Stimulated activated effector memory CD8-positive, alpha-beta T cell treated with anti-CD3 and anti-CD28 coated beads, Interleukin-12 subunit alpha, Interleukin-12 subunit beta, amount 100 ng/mL, for 72 hours (primary cell): ENCODE data around the gene ZNF562.
"Not testable (repeated sequence)": the region's sequence is repeated elsewhere in the genome, so short reads cannot be mapped to it uniquely, and the experiment has no call there.

Source experiments
- ATAC-seq: fragments of 150-1000 bp; cut with Tn5 transposase; 2 replicates; pipeline ENCODE4 v1.10.0; 2021
- DNase-seq, 2 donors: peaks; one replicate each; pipeline ENCODE4 v3.0.0; 2021 to 2022; ENCODE audit warnings: low spot score in 2 of 2
- H3K27ac Mint-ChIP-seq: one replicate; pipeline ENCODE4 v1.8.0; 2022; ENCODE audit warnings: mild to moderate bottlenecking, mixed read lengths
- H3K36me3 Mint-ChIP-seq: one replicate; pipeline ENCODE4 v1.8.0; 2022; ENCODE audit warnings: mild to moderate bottlenecking, mixed read lengths
- H3K4me1 Mint-ChIP-seq: one replicate; pipeline ENCODE4 v1.8.0; 2022; ENCODE audit warnings: mixed read lengths
- H3K4me3 Mint-ChIP-seq: one replicate; pipeline ENCODE4 v1.8.0; 2022; ENCODE audit warnings: mild to moderate bottlenecking, mixed read lengths
- H3K9me3 Mint-ChIP-seq: one replicate; pipeline ENCODE4 v1.8.0; 2022; ENCODE audit warnings: mixed read lengths

ZNF562 gene

GRCh38 chr19:9668544-9668943, 6.4 kb downstream of the ZNF562 start:
- Mint-ChIP-seq H3K4me3 (no peak overlapping the region), H3K27ac (no peak overlapping the region), H3K36me3 (peaks cover 86% of the 10 kb centered on the region), H3K9me3 (peaks cover 20% of the 10 kb centered on the region), H3K4me1 (peaks cover 48% of the 10 kb centered on the region)
- DNase-seq: no peak
- no peak for ATAC-seq

- no peak for ATAC-seq
- no peak for DNase-seq
- H3K36me3 Mint-ChIP-seq: peaks cover 86% of the 10 kb centered on the region
- no peak overlapping the region for H3K4me3 Mint-ChIP-seq
- H3K9me3 Mint-ChIP-seq: peaks cover 18% of the 10 kb centered on the region
- H3K4me1 Mint-ChIP-seq: peaks cover 50% of the 10 kb centered on the region
- no peak overlapping the region for H3K27ac Mint-ChIP-seq
These were observed 7.0 kb downstream of the ZNF562 start for GRCh38 chr19:9667898-9668297.

GRCh38 chr19:9658769-9659168, 16.1 kb downstream of the ZNF562 start:
- H3K4me1 Mint-ChIP-seq: peaks cover 5% of the 10 kb centered on the region
- no peak for DNase-seq
- no peaks in the 10 kb centered on the region for H3K9me3 Mint-ChIP-seq
- H3K36me3 Mint-ChIP-seq: peaks cover 79% of the 10 kb centered on the region
- H3K27ac Mint-ChIP-seq: no peak overlapping the region
- no peak overlapping the region for H3K4me3 Mint-ChIP-seq
- no peak for ATAC-seq

- H3K4me1 Mint-ChIP-seq, H3K9me3 Mint-ChIP-seq, ATAC-seq, H3K27ac Mint-ChIP-seq, DNase-seq, H3K4me3 Mint-ChIP-seq: not testable (repeated sequence)
- H3K36me3 Mint-ChIP-seq: peaks cover 99% of the 10 kb centered on the region
These were observed 21.8 kb downstream of the ZNF562 start for GRCh38 chr19:9653066-9653555.

GRCh38 chr19:9651464-9651863, 23.4 kb downstream of the ZNF562 start:
- not testable (repeated sequence) for H3K9me3 Mint-ChIP-seq, H3K27ac Mint-ChIP-seq, H3K4me1 Mint-ChIP-seq, H3K4me3 Mint-ChIP-seq, DNase-seq, ATAC-seq
- H3K36me3 Mint-ChIP-seq: peaks cover 99% of the 10 kb centered on the region

GRCh38 chr19:9650345-9650744, 24.6 kb downstream of the ZNF562 start:
- Mint-ChIP-seq H3K9me3 (peaks cover 9% of the 10 kb centered on the region), H3K27ac (no peak overlapping the region), H3K4me3 (no peak overlapping the region), H3K4me1 (no peaks in the 10 kb centered on the region), H3K36me3 (peaks cover 92% of the 10 kb centered on the region)
- ATAC-seq (no peak), DNase-seq (no peak)

DNA sequence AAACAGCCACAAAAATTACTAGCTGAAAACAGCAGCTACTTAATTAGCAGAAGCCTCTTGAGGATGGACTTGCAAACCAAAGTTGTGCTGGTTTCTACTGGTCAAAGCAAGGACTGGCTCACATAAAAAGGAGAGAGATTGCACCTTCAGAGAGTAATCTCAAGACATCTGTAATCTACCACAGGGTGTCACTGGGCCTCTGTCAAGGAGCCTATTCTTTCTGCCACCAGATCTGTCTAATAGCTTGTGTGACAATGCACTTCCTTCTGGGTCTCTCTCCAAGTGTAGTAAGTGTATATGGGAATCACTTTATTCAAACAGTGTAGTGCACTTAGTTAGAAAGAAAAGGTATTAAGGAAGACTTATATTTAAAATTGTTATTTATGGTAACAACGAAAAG, 29.4 kb downstream of the ZNF562 start:
- no peak overlapping the region for H3K4me3 Mint-ChIP-seq
- DNase-seq (no peak), ATAC-seq (no peak)
- no peak overlapping the region for H3K27ac Mint-ChIP-seq
- H3K36me3 Mint-ChIP-seq: peaks cover 48% of the 10 kb centered on the region
- H3K4me1 Mint-ChIP-seq: peaks cover 11% of the 10 kb centered on the region
- peaks cover 10% of the 10 kb centered on the region for H3K9me3 Mint-ChIP-seq

DNA sequence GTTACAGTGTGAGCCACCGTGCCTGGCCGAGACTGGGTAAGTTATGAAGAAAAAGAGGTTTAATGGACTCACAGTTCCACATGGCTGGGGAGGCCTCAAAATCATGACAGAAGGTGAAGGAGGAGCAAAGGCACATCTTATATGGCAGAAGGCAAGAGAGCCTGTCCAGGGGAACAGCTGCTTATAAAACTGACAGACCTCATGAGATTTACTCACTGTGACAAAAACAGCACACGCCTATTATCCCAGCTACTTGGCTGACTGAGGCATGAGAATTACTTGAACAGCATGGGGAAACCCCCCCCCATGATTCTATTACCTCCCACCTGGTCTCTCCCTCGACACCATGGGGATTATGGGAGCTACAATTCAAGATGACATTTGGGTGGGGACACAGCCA, 30.4 kb downstream of the ZNF562 start:
- H3K4me1 Mint-ChIP-seq: peaks cover 11% of the 10 kb centered on the region
- H3K9me3 Mint-ChIP-seq: peaks cover 10% of the 10 kb centered on the region
- H3K27ac Mint-ChIP-seq: peak overlapping the region; percentile 13
- H3K36me3 Mint-ChIP-seq: peaks cover 39% of the 10 kb centered on the region
- no peak for ATAC-seq
- DNase-seq: no peak
- no peak overlapping the region for H3K4me3 Mint-ChIP-seq

GRCh38 chr19:9641810-9642209, 33.1 kb downstream of the ZNF562 start:
- DNase-seq (no peak), ATAC-seq (no peak)
- peaks cover 14% of the 10 kb centered on the region for H3K36me3 Mint-ChIP-seq
- peaks cover 11% of the 10 kb centered on the region for H3K4me1 Mint-ChIP-seq
- H3K4me3 Mint-ChIP-seq: no peak overlapping the region
- H3K27ac Mint-ChIP-seq: no peak overlapping the region
- H3K9me3 Mint-ChIP-seq: peaks cover 10% of the 10 kb centered on the region

GRCh38 chr19:9640956-9641355, 33.9 kb downstream of the ZNF562 start:
- DNase-seq: no peak
- Mint-ChIP-seq H3K9me3 (peaks cover 10% of the 10 kb centered on the region), H3K4me1 (peaks cover 11% of the 10 kb centered on the region), H3K4me3 (no peak overlapping the region), H3K27ac (no peak overlapping the region), H3K36me3 (peaks cover 6% of the 10 kb centered on the region)
- ATAC-seq: no peak

- Mint-ChIP-seq H3K27ac (no peak overlapping the region), H3K4me1 (peaks cover 4% of the 10 kb centered on the region), H3K4me3 (no peak overlapping the region), H3K9me3 (peaks cover 2% of the 10 kb centered on the region), H3K36me3 (peaks cover 6% of the 10 kb centered on the region)
- no peak for DNase-seq
- ATAC-seq: no peak
These were observed 38.9 kb downstream of the ZNF562 start for GRCh38 chr19:9636018-9636417.

DNA sequence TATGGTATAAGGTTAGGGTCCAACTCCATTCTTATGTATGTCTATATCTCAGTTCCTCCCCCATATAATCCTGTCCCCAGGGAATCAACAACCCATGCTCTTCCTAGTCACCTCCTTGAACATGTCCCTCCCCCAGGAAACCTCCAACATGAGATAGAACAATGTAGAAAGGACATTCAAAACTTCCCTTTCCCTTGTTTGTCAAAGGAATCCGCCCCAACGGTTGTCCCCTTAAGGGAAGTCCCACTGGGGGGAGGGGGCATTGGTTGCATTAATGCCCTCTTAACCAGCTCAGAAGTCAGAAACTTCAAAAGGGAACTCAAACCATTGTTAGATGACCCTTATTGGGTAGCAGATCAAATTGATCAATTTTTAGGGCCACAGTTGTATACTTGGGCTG, 47.0 kb downstream of the ZNF562 start:
- H3K4me3 Mint-ChIP-seq: no peak overlapping the region
- no peak for DNase-seq
- no peak for ATAC-seq
- no peak overlapping the region for H3K27ac Mint-ChIP-seq
- no peaks in the 10 kb centered on the region for H3K36me3 Mint-ChIP-seq
- H3K9me3 Mint-ChIP-seq: no peaks in the 10 kb centered on the region
- peaks cover 6% of the 10 kb centered on the region for H3K4me1 Mint-ChIP-seq

DNA sequence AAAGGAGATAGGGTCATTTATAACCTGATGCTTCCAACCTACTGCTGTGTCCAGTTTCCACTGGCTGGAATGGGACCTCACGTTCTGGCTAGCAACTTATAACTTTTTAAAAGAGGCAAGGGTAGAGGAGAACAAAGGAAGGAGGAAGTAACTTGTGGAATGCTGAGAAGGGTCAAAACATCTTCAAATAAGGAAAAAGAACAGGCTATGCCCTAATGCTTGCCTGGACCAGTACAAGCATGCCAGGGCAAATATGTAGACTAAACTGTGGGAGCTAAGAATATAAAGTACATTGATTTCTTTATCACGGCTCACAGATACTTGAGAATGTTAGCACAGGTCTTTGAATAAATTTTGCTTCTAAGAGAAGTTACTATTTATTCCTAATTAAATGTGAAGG, 52.4 kb downstream of the ZNF562 start:
- Mint-ChIP-seq H3K4me1 (peaks cover 24% of the 10 kb centered on the region), H3K4me3 (peak overlapping the region; percentile 99), H3K27ac (no peak overlapping the region), H3K9me3 (no peaks in the 10 kb centered on the region), H3K36me3 (peaks cover 31% of the 10 kb centered on the region)
- DNase-seq: no peak
- no peak for ATAC-seq

GRCh38 chr19:9621156-9622037, 53.5 kb downstream of the ZNF562 start, which contains the start of gene ZNF561:
TSS of gene ZNF561 (minus strand) at chr19:9621232. CDS start at chr19:9619456, 1,776 bp downstream.
- no peaks in the 10 kb centered on the region for H3K9me3 Mint-ChIP-seq
- DNase-seq (peak; percentile 77 to 95), ATAC-seq (peak; percentile 96)
- H3K4me3 Mint-ChIP-seq: peak within 1 kb of the TSS; percentile 99
- H3K36me3 Mint-ChIP-seq: peaks cover 42% of the 10 kb centered on the region
- H3K27ac Mint-ChIP-seq: peak within 1 kb of the TSS; percentile 100
- peaks cover 24% of the 10 kb centered on the region for H3K4me1 Mint-ChIP-seq

GRCh38 chr19:9620842-9621155, 54.1 kb downstream of the ZNF562 start:
- ATAC-seq (no peak), DNase-seq (no peak)
- peaks cover 48% of the 10 kb centered on the region for H3K36me3 Mint-ChIP-seq
- H3K27ac Mint-ChIP-seq: peak overlapping the region; percentile 100
- peak overlapping the region; percentile 99 for H3K4me3 Mint-ChIP-seq
- peaks cover 21% of the 10 kb centered on the region for H3K4me1 Mint-ChIP-seq
- H3K9me3 Mint-ChIP-seq: no peaks in the 10 kb centered on the region

- H3K36me3 Mint-ChIP-seq: peaks cover 89% of the 10 kb centered on the region
- ATAC-seq: no peak
These were observed 59.1 kb downstream of the ZNF562 start for GRCh38 chr19:9615844-9616243.

More at GRCh38 chr19:9615844-9616243, 59.1 kb downstream of the ZNF562 start:
- no peak for DNase-seq
- H3K9me3 Mint-ChIP-seq: peaks cover 1% of the 10 kb centered on the region
- no peak overlapping the region for H3K4me3 Mint-ChIP-seq
- no peak overlapping the region for H3K27ac Mint-ChIP-seq
- peaks cover 6% of the 10 kb centered on the region for H3K4me1 Mint-ChIP-seq
